Natural killer cell (primary cell): Measurements from ENCODE around the gene ZDHHC3. TPM values are rescaled to one million over a fixed set of nuclear protein-coding genes. Genes with fewer than 3 reads are reported as not detected.

Source experiments
- ATAC-seq, 3 donors: fragments of 150-1000 bp in 2 of 3; fragments of 200-7000 bp in 1 of 3; cut with Tn5 transposase; 1 replicate in 1 of 3; 2 replicates in 2 of 3; pipeline ENCODE4 v1.10.0; 2021; ENCODE audit warnings: mild to moderate bottlenecking in 2 of 3, moderate library complexity in 2 of 3
- DNase-seq, 2 donors: peaks; one replicate each; pipeline versions ENCODE4 v3.0.0 to v3.0.0-alpha.2; 2013 to 2021; ENCODE audit warnings: mixed read lengths in 1 of 2
- H3K27ac ChIP-seq: one replicate; pipeline ENCODE4 v1.5.1; 2013; ENCODE audit warnings: mild to moderate bottlenecking, low read length
- H3K27me3 ChIP-seq: one replicate; pipeline ENCODE4 v1.6.1; 2013; ENCODE audit warnings: low read length; ENCODE audit not compliant: control insufficient read depth, insufficient read depth
- H3K36me3 ChIP-seq: one replicate; pipeline ENCODE4 v1.6.1; 2013; ENCODE audit warnings: low read length; ENCODE audit not compliant: control insufficient read depth, insufficient read depth
- H3K4me1 ChIP-seq: one replicate; pipeline ENCODE4 v1.6.1; 2013; ENCODE audit warnings: low read length; ENCODE audit not compliant: control insufficient read depth, insufficient read depth
- H3K4me3 ChIP-seq: one replicate; pipeline ENCODE4 v1.5.1; 2013; ENCODE audit warnings: low read length
- H3K9me3 ChIP-seq: one replicate; pipeline ENCODE4 v1.6.1; 2013; ENCODE audit warnings: low read length; ENCODE audit not compliant: control insufficient read depth, insufficient read depth
- H3K27ac Mint-ChIP-seq, 2 donors: one replicate each; pipeline ENCODE4 v1.8.0; 2022; ENCODE audit warnings: mild to moderate bottlenecking in 2 of 2, mixed read lengths in 2 of 2, moderate library complexity in 1 of 2
- H3K27me3 Mint-ChIP-seq, 2 donors: one replicate each; pipeline ENCODE4 v1.8.0; 2022; ENCODE audit warnings: low read depth in 2 of 2, mixed read lengths in 2 of 2
- H3K36me3 Mint-ChIP-seq: one replicate; pipeline ENCODE4 v1.8.0; 2022; ENCODE audit warnings: mixed read lengths
- H3K4me1 Mint-ChIP-seq, 2 donors: one replicate each; pipeline ENCODE4 v1.8.0; 2022; ENCODE audit warnings: mixed read lengths in 2 of 2
- H3K4me3 Mint-ChIP-seq: one replicate; pipeline ENCODE4 v1.8.0; 2022; ENCODE audit warnings: mild to moderate bottlenecking, moderate library complexity, mixed read lengths
- H3K9me3 Mint-ChIP-seq, 2 donors: one replicate each; pipeline ENCODE4 v1.8.0; 2022; ENCODE audit warnings: mixed read lengths in 2 of 2
- WGBS: methylation state at CpG from one replicate; pipeline ENCODE4 v1.1.7; 2013; ENCODE audit warnings: missing lambda C conversion rate; ENCODE audit not compliant: insufficient coverage; 5-methylcytosine and 5-hydroxymethylcytosine counted together
- intact Hi-C: fragments of 100-400 bp; cut with micrococcal nuclease; formaldehyde crosslinking; loops from one replicate; pipeline ENCODE4 v1.14.2; 2022
- total RNA-seq, 4 donors: library from RNA; stranded (reverse); fragments of 120-200 nt in 1 of 4; gene quantifications; one replicate each; pipeline versions ENCODE4 v1.2.3 to v1.2.4, GENCODE V29; 2013 to 2022
- TF ChIP-seq, protein P1 (sequence below): fragments of 200-600 bp; IDR thresholded peaks from one replicate; pipeline ENCODE4 v1.8.0; 2022; ENCODE audit warnings: antibody characterized with exemption

ZDHHC3 gene
- total RNA-seq, 3 donors from 2014 or later (not counting 1 experiment from before 2014, with no cell fraction given) = 62.3 to 100.0 (median 78.6) TPM

DNA sequence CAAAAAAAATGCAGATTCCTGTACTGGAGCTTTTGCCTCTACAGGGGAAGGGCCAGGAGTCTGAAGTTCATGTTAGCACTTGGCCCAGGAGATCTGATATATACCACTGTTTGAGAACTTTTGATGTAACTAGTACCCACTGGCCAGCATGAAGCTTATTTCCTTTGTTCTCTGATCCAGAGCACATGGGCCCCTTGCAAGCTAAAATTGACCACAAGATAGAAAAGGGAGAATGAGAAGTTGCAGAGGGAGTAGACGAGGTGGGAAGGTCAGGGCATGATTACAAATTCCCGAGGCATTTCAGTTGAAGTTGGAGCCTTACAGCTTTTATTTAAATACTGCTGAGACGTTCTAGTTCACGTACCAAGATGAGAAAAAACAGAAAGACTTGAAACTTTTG lies 73.3 kb downstream of the ZDHHC3 start:
- Mint-ChIP-seq H3K9me3 (no peaks in the 10 kb centered on the region), H3K27me3 (peaks cover 0 to 26% of the 10 kb centered on the region in 2 donors), H3K4me1 (no peaks in the 10 kb centered on the region), H3K4me3 (no peak overlapping the region), H3K36me3 (no peaks in the 10 kb centered on the region), H3K27ac (no peak overlapping the region)
- H3K4me1 ChIP-seq = peaks cover 3% of the 10 kb centered on the region
- DNase-seq = no peak
- no peaks in the 10 kb centered on the region for H3K36me3 ChIP-seq
- 86% methylated on average over 4 of the region's 4 CpGs for WGBS
- TF ChIP-seq, protein P1, sequence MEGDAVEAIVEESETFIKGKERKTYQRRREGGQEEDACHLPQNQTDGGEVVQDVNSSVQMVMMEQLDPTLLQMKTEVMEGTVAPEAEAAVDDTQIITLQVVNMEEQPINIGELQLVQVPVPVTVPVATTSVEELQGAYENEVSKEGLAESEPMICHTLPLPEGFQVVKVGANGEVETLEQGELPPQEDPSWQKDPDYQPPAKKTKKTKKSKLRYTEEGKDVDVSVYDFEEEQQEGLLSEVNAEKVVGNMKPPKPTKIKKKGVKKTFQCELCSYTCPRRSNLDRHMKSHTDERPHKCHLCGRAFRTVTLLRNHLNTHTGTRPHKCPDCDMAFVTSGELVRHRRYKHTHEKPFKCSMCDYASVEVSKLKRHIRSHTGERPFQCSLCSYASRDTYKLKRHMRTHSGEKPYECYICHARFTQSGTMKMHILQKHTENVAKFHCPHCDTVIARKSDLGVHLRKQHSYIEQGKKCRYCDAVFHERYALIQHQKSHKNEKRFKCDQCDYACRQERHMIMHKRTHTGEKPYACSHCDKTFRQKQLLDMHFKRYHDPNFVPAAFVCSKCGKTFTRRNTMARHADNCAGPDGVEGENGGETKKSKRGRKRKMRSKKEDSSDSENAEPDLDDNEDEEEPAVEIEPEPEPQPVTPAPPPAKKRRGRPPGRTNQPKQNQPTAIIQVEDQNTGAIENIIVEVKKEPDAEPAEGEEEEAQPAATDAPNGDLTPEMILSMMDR = no peak
- H3K27me3 ChIP-seq = no peaks in the 10 kb centered on the region
- no peak for ATAC-seq
- intact Hi-C loops = no loop called here
- H3K9me3 ChIP-seq = no peaks in the 10 kb centered on the region
- H3K27ac ChIP-seq = no peak overlapping the region
- H3K4me3 ChIP-seq = no peak overlapping the region

DNA sequence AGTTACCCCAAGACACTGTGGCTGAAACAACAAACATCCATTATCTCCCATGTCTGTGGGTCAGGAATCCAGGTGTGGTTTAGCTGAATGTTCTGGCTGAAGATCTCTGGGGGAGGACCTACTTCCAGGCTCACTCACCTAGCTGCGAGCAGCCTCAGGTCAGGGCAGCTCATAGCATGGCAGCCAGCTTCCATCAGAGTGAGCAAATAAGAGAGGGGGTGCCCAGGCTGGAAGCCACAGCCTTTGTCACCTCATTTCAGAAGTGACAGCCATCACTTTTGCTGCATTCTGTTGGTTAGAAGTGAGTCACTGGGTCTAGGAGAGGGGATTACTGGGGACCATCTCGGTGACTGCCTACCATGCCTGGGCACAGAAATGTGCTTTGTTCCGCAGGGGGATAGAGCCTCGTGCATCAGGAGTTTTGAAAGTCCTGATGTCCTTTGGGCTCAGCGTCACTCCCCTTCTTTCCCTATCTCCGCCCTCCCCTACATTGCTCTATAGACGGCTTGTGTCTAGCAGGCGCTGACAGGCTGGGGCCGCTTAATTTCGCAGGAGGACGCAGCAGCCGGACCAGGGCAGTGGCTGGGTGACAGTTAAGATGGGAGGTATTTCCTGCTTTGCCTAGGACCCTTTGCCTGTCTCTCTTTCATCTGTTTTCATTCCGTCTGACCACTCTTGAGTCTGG lies 76.1 kb downstream of the ZDHHC3 start:
- ATAC-seq (no peak), DNase-seq (no peak)
- H3K27me3 ChIP-seq = no peaks in the 10 kb centered on the region
- Mint-ChIP-seq H3K9me3 (no peaks in the 10 kb centered on the region), H3K36me3 (no peaks in the 10 kb centered on the region), H3K4me1 (no peaks in the 10 kb centered on the region), H3K27me3 (peaks cover 0 to 15% of the 10 kb centered on the region in 2 donors), H3K27ac (no peak overlapping the region), H3K4me3 (no peak overlapping the region)
- H3K4me1 ChIP-seq = peaks cover 3% of the 10 kb centered on the region
- intact Hi-C loops = no loop called here
- H3K4me3 ChIP-seq = no peak overlapping the region
- no peak overlapping the region for H3K27ac ChIP-seq
- TF ChIP-seq, protein P1 = no peak
- no peaks in the 10 kb centered on the region for H3K36me3 ChIP-seq
- H3K9me3 ChIP-seq = no peaks in the 10 kb centered on the region
- 84% methylated on average over 12 of the region's 13 CpGs for WGBS

DNA sequence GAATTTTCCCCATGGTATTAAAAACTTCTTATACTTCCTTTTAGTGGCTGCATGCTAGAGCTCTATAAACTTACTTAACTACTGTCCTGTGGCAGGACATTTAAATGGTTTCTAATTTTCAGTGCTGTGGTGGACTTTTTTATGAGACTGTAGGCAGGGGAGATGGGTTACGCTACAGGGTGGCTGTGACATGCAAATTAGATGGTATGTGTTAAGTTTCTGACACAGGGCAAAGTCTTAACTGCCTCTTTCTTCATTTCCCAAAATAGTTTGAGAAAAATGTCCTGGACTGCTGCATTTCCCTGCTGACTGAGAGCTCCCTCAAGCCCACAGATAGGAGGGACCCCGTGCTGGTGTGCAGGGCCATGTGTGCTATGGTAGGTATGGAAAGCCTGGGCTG lies 79.5 kb downstream of the ZDHHC3 start:
- intact Hi-C loops = no loop called here
- Histone ChIP-seq H3K4me1 (peaks cover 3% of the 10 kb centered on the region), H3K27ac (no peak overlapping the region), H3K4me3 (no peak overlapping the region), H3K27me3 (no peaks in the 10 kb centered on the region), H3K9me3 (no peaks in the 10 kb centered on the region), H3K36me3 (no peaks in the 10 kb centered on the region)
- Mint-ChIP-seq H3K9me3 (no peaks in the 10 kb centered on the region), H3K27ac (no peak overlapping the region), H3K4me3 (no peak overlapping the region), H3K36me3 (no peaks in the 10 kb centered on the region), H3K4me1 (no peaks in the 10 kb centered on the region), H3K27me3 (peaks cover 4 to 15% of the 10 kb centered on the region in 2 donors)
- 74% methylated on average over 2 of the region's 2 CpGs for WGBS
- DNase-seq = no peak
- no peak for ATAC-seq
- TF ChIP-seq, protein P1 = no peak

DNA sequence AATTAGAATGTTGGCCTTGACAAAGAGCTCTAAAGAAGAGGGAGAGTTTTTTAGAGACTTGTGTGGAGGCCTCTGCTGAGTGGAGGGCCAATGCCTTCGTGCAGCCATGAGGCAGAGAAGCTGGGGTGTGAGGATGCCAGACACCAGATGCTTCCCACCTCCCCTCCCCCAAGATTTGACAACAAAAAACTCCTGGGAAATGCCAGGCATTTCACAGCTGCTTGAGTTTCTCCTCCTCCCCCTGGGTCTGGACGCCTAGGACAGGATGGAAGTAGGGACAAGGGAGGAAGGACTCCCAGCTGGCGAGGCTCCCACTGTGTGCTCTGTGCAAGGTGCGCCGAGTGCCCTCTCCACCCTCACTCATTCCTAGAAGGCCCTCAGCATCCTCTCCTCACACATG lies 81.5 kb downstream of the ZDHHC3 start:
- TF ChIP-seq, protein P1 = no peak
- H3K4me3 ChIP-seq = no peak overlapping the region
- H3K4me3 Mint-ChIP-seq = no peak overlapping the region
- H3K27ac Mint-ChIP-seq = no peak overlapping the region
- no peaks in the 10 kb centered on the region for H3K36me3 ChIP-seq
- H3K36me3 Mint-ChIP-seq = no peaks in the 10 kb centered on the region
- DNase-seq (no peak), ATAC-seq (no peak)
- H3K9me3 Mint-ChIP-seq = no peaks in the 10 kb centered on the region
- H3K4me1 Mint-ChIP-seq = no peaks in the 10 kb centered on the region
- 60% methylated on average over 1 of the region's 5 CpGs for WGBS
- intact Hi-C loops = no loop called here
- H3K27me3 Mint-ChIP-seq = peaks cover under 1 to 4% of the 10 kb centered on the region in 2 donors
- H3K4me1 ChIP-seq = no peaks in the 10 kb centered on the region
- no peak overlapping the region for H3K27ac ChIP-seq
- no peaks in the 10 kb centered on the region for H3K27me3 ChIP-seq
- H3K9me3 ChIP-seq = no peaks in the 10 kb centered on the region
